Naive B cell (primary cell): Measurements from ENCODE around the gene GHR. TPM values are rescaled to one million over a fixed set of nuclear protein-coding genes. Genes with fewer than 3 reads are reported as not detected.
"Not testable (repeated sequence)": the region's sequence is repeated elsewhere in the genome, so short reads cannot be mapped to it uniquely, and the experiment has no call there.

Source experiments
- ATAC-seq, 2 donors: fragments of 150-1000 bp; cut with Tn5 transposase; 2 replicates each; pipeline ENCODE4 v1.10.0; 2021; ENCODE audit warnings: low read depth in 2 of 2, mild to moderate bottlenecking in 2 of 2, moderate library complexity in 2 of 2
- DNase-seq: peaks from one replicate; pipeline ENCODE4 v3.0.0; 2022
- H3K27ac Mint-ChIP-seq, 6 donors: one replicate each; pipeline ENCODE4 v1.8.0; 2020 to 2022; ENCODE audit warnings: mild to moderate bottlenecking in 6 of 6, mixed read lengths in 6 of 6, moderate library complexity in 5 of 6, inconsistent platforms in 2 of 6
- H3K27me3 Mint-ChIP-seq, 3 donors: one replicate each; pipeline ENCODE4 v1.8.0; 2021 to 2022; ENCODE audit warnings: mixed read lengths in 3 of 3, mild to moderate bottlenecking in 1 of 3
- H3K36me3 Mint-ChIP-seq, 2 donors: one replicate each; pipeline ENCODE4 v1.8.0; 2020 to 2022; ENCODE audit warnings: mixed read lengths in 2 of 2, inconsistent platforms in 1 of 2, mild to moderate bottlenecking in 1 of 2
- H3K4me1 Mint-ChIP-seq, 3 donors: one replicate each; pipeline ENCODE4 v1.8.0; 2020 to 2022; ENCODE audit warnings: mixed read lengths in 3 of 3, inconsistent platforms in 1 of 3, mild to moderate bottlenecking in 1 of 3, moderate library complexity in 1 of 3
- H3K4me3 Mint-ChIP-seq, 8 donors: one replicate each; pipeline ENCODE4 v1.8.0; 2020 to 2022; ENCODE audit warnings: mild to moderate bottlenecking in 8 of 8, mixed read lengths in 8 of 8, moderate library complexity in 8 of 8, inconsistent platforms in 2 of 8
- H3K9me3 Mint-ChIP-seq, 7 donors: one replicate each; pipeline ENCODE4 v1.8.0; 2020 to 2022; ENCODE audit warnings: mixed read lengths in 7 of 7, mild to moderate bottlenecking in 5 of 7, inconsistent platforms in 2 of 7, moderate library complexity in 1 of 7
- polyA plus RNA-seq, 6 donors: library from polyadenylated mRNA; unstranded; fragments of 300-500 nt; fragmentation: Illumina TruSeq; gene quantifications; one replicate each; pipeline ENCODE4 v1.2.3, GENCODE V29; 2021; ENCODE audit warnings: low read depth in 6 of 6

The GHR gene
- polyA plus RNA-seq, 6 donors from 2014 or later, result not detected

DNA sequence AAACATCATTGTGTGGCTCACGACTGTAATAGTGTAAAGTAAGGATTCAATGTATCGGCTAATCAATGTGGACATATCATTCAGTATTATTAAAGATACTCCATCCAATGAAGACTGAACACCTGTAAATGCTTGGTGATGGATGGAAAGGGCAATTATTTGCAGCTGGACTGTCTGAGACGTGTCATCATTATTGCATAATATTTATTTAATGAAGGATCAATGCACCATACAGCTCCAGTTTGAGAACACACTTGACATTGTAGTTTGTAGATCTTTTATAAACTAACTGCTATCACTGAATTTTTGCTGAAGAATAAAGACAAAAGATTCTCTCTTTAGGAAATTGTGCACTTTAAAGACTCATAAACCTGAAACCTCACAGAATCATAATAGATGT is 215.7 kb downstream of the GHR start:
- H3K4me1 Mint-ChIP-seq, result peaks cover 0 to 5% (median 0%) of the 10 kb centered on the region in 3 donors
- DNase-seq (no peak), ATAC-seq (no peak)
- H3K36me3 Mint-ChIP-seq, result no peaks in the 10 kb centered on the region
- no peaks in the 10 kb centered on the region for H3K9me3 Mint-ChIP-seq
- H3K27me3 Mint-ChIP-seq, result peaks cover 13 to 36% (median 36%) of the 10 kb centered on the region in 3 donors
- no peak overlapping the region for H3K4me3 Mint-ChIP-seq
- H3K27ac Mint-ChIP-seq, result no peak overlapping the region

DNA sequence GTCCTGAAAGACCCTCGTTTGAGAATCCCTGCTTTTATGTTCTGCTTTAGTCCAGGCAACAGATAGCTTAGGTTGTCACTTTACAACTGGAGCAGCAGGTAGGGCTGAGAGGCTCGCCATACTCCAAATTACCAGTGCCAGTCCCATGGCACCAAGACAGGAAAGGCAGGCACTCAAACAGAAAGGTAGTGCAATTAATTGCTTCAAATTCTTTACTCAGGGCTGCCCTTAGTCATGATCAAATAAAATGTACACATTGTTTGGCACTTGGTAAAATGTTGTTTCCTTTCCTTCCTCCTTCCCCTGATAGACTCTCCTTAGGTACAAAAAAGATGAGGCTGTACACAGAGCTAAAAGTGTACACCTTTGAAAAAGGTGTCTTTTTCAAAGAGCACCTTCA is 217.6 kb downstream of the GHR start:
- Mint-ChIP-seq H3K4me1 (peaks cover 0 to 5% (median 0%) of the 10 kb centered on the region in 3 donors), H3K36me3 (no peaks in the 10 kb centered on the region), H3K9me3 (no peaks in the 10 kb centered on the region), H3K27me3 (peaks cover 17 to 50% (median 43%) of the 10 kb centered on the region in 3 donors), H3K27ac (no peak overlapping the region), H3K4me3 (no peak overlapping the region)
- DNase-seq, result no peak
- ATAC-seq, result no peak

DNA sequence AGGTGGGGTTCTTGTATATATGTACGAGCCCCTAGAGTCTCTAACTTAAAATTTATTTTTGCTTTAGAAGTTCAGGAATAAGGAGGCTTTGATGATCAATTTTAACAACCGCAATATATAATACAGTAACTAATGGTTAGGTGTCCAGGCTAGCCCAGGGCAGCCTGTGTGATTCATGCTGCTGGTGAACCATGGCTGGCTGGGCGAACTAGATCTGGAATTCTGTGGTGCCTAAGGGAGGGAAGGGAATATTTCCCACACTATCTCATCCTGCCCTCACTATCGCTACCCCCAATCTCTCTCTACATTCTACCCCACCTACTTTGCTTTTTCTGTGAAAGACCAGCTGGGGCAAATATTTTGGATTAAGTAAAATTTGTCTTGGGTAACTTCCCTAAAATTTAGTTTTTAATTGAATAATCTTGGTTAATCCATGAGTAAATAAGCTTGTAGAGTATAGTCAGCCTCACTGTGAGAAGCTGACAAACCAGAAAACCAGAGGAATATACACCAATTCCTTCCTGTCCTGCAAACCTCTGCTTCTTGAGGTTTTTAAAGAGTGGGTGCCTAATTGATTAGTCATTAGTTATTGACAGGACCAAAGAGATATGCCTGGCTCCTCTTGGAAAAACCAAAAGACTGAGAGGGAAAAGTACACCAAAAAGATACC is 218.2 kb downstream of the GHR start:
- peaks cover 0 to 4% (median 2%) of the 10 kb centered on the region in 3 donors for H3K4me1 Mint-ChIP-seq
- peaks cover 17 to 50% (median 43%) of the 10 kb centered on the region in 3 donors for H3K27me3 Mint-ChIP-seq
- DNase-seq (no peak), ATAC-seq (no peak)
- H3K9me3 Mint-ChIP-seq, result no peaks in the 10 kb centered on the region
- H3K27ac Mint-ChIP-seq, result peak overlapping the region in 1 of 6 donors; percentile 83
- H3K4me3 Mint-ChIP-seq, result no peak overlapping the region
- H3K36me3 Mint-ChIP-seq, result no peaks in the 10 kb centered on the region

DNA sequence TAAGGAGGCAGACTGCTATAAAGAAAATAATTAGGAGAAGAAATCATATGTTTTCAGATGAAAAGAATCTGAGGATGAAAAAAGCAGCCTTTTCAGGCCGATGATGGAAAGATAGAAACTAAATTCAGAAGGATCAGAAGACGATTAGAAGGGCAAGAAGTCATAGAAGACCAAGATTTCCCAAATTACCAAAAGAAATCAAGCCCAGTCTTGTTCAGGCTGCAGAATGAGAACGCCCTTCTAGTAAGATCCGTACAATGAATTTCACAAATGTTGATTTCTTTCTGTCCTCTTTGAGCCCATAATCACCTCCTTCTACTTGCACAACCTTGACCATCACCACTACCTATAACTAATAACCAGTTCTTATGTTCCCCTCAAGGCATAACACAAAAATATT is 218.8 kb downstream of the GHR start:
- Mint-ChIP-seq H3K4me3 (no peak overlapping the region), H3K27ac (peak overlapping the region in 1 of 6 donors; percentile 83), H3K9me3 (no peaks in the 10 kb centered on the region), H3K36me3 (no peaks in the 10 kb centered on the region), H3K27me3 (peaks cover 17 to 50% (median 43%) of the 10 kb centered on the region in 3 donors), H3K4me1 (peaks cover 0 to 8% (median 6%) of the 10 kb centered on the region in 3 donors)
- DNase-seq, result no peak
- no peak for ATAC-seq

DNA sequence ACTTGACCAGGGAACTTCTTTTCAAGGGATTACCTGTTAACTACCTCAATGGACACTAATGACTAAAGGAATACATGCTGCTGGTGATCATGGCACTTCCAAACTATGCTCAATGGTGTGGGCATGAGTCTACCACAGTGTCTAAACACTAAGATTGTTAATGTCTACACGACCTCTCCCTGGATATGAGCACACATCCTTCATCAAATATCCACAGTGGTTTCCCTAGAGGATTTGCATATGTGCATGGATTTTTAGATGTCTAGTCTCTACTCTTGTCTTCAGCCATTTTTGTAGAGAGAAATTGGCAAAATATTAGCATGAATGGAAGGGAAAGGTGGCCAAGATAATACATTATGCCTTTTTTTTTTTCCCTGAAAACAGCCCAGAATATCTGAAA is 220.1 kb downstream of the GHR start:
- Mint-ChIP-seq H3K36me3 (no peaks in the 10 kb centered on the region), H3K27ac (no peak overlapping the region), H3K27me3 (peaks cover 17 to 50% (median 43%) of the 10 kb centered on the region in 3 donors), H3K4me3 (no peak overlapping the region), H3K4me1 (peaks cover 0 to 8% (median 6%) of the 10 kb centered on the region in 3 donors), H3K9me3 (no peaks in the 10 kb centered on the region)
- DNase-seq (no peak), ATAC-seq (no peak)

DNA sequence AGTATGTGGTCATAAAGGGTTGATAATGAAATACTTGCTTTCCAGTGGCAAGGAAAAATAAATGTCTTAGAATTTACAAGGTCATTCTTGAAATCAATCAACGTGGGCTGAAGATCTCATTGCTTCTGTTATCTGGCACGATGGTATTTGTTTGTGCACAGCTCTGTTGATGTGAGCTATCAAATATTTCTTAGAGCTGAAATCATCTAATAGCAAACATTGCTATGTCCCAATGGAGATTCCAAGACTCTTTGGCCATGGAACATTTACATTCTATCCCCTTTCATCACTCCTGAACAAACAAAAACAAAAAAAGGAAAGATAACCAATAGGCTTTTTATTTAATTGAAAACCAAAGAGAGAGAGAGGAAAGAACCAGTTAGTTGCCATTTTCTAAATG is 221.9 kb downstream of the GHR start:
- H3K36me3 Mint-ChIP-seq, result no peaks in the 10 kb centered on the region
- ATAC-seq (no peak), DNase-seq (no peak)
- no peaks in the 10 kb centered on the region for H3K9me3 Mint-ChIP-seq
- peaks cover 0 to 8% (median 6%) of the 10 kb centered on the region in 3 donors for H3K4me1 Mint-ChIP-seq
- H3K4me3 Mint-ChIP-seq, result no peak overlapping the region
- H3K27me3 Mint-ChIP-seq, result peaks cover 17 to 42% (median 38%) of the 10 kb centered on the region in 3 donors
- no peak overlapping the region for H3K27ac Mint-ChIP-seq

DNA sequence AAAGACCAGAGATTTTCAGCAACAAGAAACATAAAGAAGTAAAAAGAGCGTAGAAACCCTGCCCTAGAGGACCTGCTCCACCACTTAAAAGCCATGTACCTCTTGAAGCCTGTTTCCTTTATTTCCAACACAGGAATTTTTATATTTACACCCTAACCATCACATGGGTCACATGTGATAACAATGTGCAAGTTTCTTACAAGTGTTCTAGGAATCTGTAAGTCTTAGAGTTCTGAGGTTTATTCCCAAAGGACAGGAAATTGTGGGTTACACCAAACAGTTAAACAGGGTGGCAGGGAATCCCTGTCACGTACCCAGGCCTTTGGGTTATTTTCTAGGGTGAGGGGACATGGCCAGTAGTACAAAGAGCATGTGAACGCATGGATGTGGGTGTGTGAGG is 224.8 kb downstream of the GHR start:
- no peaks in the 10 kb centered on the region for H3K9me3 Mint-ChIP-seq

DNA sequence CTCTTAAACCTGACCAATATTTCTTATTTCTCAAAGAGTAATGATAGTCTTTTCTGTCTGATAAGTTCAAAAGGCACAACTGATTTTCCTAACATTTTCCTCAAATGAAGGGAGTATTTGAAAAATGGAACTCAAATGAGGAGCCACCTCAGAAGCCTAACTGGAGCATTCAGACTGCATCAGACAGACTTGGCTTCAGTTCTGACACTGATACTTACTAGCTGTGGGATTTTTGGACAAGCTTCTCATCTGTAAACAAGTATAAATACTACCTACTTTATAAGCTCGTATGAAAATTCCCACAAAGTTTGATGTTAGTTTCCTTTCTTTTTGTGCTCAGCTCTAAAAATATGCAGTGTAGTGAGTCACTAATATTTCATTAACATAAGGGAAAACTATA is 225.7 kb downstream of the GHR start:
- DNase-seq (no peak), ATAC-seq (no peak)
- Mint-ChIP-seq H3K27me3 (peaks cover 4 to 15% (median 7%) of the 10 kb centered on the region in 3 donors), H3K4me3 (no peak overlapping the region), H3K4me1 (peaks cover 0 to 8% (median 6%) of the 10 kb centered on the region in 3 donors), H3K36me3 (no peaks in the 10 kb centered on the region), H3K9me3 (no peaks in the 10 kb centered on the region), H3K27ac (no peak overlapping the region)

More for the DNA sequence above, 224.8 kb downstream of the GHR start:
- H3K27ac Mint-ChIP-seq, result no peak overlapping the region
- peaks cover 8 to 22% (median 16%) of the 10 kb centered on the region in 3 donors for H3K27me3 Mint-ChIP-seq
- H3K4me3 Mint-ChIP-seq, result no peak overlapping the region
- DNase-seq (no peak), ATAC-seq (no peak)
- no peaks in the 10 kb centered on the region for H3K36me3 Mint-ChIP-seq
- peaks cover 0 to 8% (median 6%) of the 10 kb centered on the region in 3 donors for H3K4me1 Mint-ChIP-seq

DNA sequence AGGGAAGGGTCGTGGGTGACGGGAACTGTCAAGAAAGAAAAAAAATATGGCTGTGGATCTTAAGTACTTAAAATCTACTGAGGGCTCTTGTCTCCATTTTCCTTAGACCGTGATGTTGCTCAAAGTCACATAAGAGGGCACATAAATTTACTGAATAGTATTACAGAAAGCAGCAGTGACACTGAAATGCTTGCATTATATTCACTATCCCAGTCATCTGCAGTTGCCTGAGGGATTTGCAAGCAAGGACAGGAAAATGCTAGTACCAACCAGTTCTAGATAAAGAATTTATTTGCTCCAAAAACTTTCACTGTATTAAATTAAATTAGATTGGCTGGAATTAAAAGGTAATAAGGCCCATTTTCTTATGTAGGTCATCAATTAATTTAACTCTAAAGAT is 226.8 kb downstream of the GHR start:
- H3K4me1 Mint-ChIP-seq, result peaks cover 0 to 8% (median 6%) of the 10 kb centered on the region in 3 donors
- DNase-seq (no peak), ATAC-seq (no peak)
- H3K36me3 Mint-ChIP-seq, result no peaks in the 10 kb centered on the region
- no peak overlapping the region for H3K27ac Mint-ChIP-seq
- no peaks in the 10 kb centered on the region for H3K9me3 Mint-ChIP-seq
- no peak overlapping the region for H3K4me3 Mint-ChIP-seq
- H3K27me3 Mint-ChIP-seq, result peaks cover 0 to 7% (median 0%) of the 10 kb centered on the region in 3 donors

DNA sequence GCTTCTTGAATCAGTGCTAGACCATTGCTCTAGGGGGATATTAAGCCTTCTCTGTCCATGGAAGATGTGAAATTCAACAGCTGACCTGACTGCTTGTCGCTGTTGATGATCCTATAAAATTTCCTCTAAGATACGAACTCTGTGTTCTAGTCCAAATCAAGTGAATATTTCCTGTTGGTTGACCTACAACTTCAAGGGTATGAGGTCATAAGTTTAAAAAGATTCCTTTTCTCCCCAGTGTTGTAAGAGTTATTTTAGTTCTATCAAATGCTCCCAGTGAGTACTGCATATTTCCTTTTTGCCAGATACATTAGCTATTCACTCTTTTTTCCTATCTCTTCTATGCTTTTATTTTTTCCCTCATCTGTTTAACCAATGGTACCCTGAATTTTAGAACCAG is 230.5 kb downstream of the GHR start:
- Mint-ChIP-seq H3K9me3 (no peaks in the 10 kb centered on the region), H3K27me3 (no peaks in the 10 kb centered on the region), H3K4me3 (no peak overlapping the region), H3K4me1 (peaks cover 4 to 9% (median 7%) of the 10 kb centered on the region in 3 donors), H3K36me3 (no peaks in the 10 kb centered on the region), H3K27ac (peak overlapping the region in 1 of 6 donors; percentile 16)
- no peak for DNase-seq
- no peak for ATAC-seq

DNA sequence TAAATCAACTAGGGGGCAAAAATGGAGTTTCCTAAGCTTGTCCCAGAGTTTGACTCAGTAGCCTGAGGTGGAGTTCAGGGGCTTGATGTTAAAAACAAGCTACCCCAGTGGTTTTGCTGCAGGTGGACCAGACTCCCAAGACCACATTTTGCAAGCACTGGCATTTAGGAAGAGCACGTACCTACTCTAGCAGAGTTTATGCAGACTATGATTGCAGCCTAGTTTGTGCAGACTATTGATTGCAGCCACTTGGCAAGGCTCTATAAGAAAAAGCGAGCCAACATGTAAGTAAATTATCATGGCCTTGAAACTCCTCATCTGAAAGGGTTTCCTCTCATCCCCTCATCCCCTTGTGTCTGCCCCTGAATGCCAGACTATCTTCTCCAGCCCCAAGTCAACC is 231.4 kb downstream of the GHR start:
- Mint-ChIP-seq H3K36me3 (no peaks in the 10 kb centered on the region), H3K4me1 (peaks cover 4 to 9% (median 7%) of the 10 kb centered on the region in 3 donors), H3K27ac (peak overlapping the region in 1 of 6 donors; percentile 52), H3K4me3 (no peak overlapping the region), H3K27me3 (peaks cover 0 to 9% (median 6%) of the 10 kb centered on the region in 3 donors), H3K9me3 (no peaks in the 10 kb centered on the region)
- DNase-seq (no peak), ATAC-seq (no peak)

DNA sequence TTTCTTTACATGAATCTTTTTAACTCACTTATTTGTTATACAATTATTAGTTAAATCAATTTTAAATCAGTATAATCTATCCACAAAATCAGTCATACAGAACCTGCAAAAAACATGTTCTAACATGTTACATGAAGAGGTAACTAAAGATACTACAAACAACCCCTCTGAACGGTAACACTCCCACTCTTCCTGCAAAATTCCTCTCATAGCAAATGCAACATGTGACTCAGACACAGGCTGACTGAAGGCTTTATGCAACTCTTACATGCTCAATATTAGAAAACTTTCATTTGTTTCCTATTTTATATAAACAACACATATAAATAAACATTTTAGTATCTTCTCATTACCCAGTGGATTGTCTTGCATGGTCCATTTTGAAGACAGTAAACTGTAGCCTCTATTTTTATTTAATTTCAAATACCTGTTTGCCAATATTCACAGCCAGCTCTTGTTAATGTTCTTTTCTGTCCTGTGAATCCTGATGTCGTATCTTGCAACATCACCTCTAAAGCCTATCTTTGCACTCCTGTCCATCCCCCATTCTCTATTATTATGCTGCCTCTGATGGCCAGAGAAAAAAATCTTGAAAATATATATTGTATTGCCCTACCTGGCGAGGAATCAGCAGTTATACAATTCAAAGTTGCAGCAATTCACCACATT is 232.9 kb downstream of the GHR start:
- peaks cover 0 to 5% (median 0%) of the 10 kb centered on the region in 7 donors for H3K9me3 Mint-ChIP-seq
- no peak for ATAC-seq
- H3K36me3 Mint-ChIP-seq, result no peaks in the 10 kb centered on the region
- peak overlapping the region in 2 of 8 donors; percentile 23 to 46 for H3K4me3 Mint-ChIP-seq
- no peak for DNase-seq
- H3K4me1 Mint-ChIP-seq, result peaks cover 4 to 9% (median 7%) of the 10 kb centered on the region in 3 donors
- H3K27me3 Mint-ChIP-seq, result peaks cover 0 to 12% (median 9%) of the 10 kb centered on the region in 3 donors
- peak overlapping the region in 2 of 6 donors; percentile 55 to 78 for H3K27ac Mint-ChIP-seq

DNA sequence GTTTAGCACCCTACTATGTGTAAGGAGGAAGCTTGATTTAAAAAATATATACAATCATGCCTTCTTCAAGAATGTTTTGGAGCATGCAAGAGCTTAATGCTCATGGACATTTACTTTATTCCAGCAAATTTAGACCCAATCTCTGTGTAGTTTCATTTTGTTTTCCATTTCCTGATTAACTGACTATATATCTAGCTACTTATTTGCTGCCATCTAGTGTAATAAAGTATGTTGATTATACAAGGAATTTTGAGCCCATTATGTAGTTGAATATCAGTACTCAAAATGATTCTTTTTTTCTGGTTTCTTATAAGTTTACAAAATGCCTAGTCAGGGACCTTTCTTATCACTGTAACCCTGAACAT is 233.4 kb downstream of the GHR start:
- Mint-ChIP-seq H3K36me3 (no peaks in the 10 kb centered on the region), H3K27ac (peak overlapping the region in 3 of 6 donors; percentile 33 to 78 (median 55)), H3K9me3 (peaks cover 0 to 6% (median 0%) of the 10 kb centered on the region in 7 donors), H3K4me3 (peak overlapping the region in 2 of 8 donors; percentile 23 to 46), H3K4me1 (peaks cover 4 to 9% (median 7%) of the 10 kb centered on the region in 3 donors), H3K27me3 (peaks cover 0 to 12% (median 9%) of the 10 kb centered on the region in 3 donors)
- ATAC-seq, result peak; percentile 38 to 56
- DNase-seq, result peak; percentile 6

DNA sequence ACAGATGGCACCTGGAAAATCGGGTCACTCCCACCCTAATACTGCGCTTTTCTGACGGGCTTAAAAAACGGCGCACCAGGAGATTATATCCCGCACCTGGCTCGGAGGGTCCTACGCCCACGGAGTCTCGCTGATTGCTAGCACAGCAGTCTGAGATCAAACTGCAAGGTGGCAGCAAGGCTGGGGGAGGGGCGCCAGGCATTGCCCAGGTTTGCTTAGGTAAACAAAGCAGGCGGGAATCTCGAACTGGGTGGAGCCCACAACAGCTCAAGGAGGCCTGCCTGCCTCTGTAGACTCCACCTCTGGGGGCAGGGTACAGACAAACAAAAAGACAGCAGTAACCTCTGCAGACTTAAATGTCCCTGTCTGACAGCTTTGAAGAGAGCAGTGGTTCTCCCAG is 236.6 kb downstream of the GHR start:
- H3K36me3 Mint-ChIP-seq, H3K4me3 Mint-ChIP-seq, DNase-seq, H3K4me1 Mint-ChIP-seq, H3K9me3 Mint-ChIP-seq, ATAC-seq, H3K27ac Mint-ChIP-seq: not testable (repeated sequence)
- peaks cover 0 to 17% (median 9%) of the 10 kb centered on the region in 3 donors for H3K27me3 Mint-ChIP-seq
